ENCODE measurements around the gene SERPINB1.
A peak's percentile ranks its signal among the peaks of the same experiment; 100 is the strongest.
"Not testable (repeated sequence)": the region's sequence is repeated elsewhere in the genome, so short reads cannot be mapped to it uniquely, and the experiment has no call there.

Gene SERPINB1

DNA sequence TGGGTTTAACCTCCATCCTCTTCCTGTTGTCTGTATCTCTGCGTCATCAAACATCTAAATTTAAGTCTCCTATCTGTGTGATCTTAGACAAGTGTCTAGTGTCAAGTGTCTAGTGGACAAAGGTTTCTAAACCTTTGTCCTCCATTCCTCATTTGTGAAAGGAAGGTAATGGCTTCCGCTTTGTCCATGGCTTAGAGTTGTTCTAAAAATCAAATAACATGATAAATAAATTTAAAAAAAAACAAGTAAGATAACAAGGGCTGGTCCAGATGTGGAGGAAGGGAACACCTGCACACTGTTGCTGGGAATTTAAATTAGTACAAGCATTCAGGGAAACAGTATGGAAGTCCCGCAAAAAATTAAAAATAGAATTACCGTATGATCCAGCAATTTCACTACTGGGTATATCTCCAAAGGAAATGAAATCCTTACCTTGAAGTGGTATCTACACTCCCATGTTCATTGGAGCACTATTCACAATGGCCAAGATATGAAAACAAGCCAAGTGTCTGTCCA, 17.6 kb upstream of the SERPINB1 start:
- no peak for DNase-seq (ENCODE audit: low read depth)
- no peak overlapping the region for H3K4me3 ChIP-seq (ENCODE audit: low read depth, low read length)

DNA sequence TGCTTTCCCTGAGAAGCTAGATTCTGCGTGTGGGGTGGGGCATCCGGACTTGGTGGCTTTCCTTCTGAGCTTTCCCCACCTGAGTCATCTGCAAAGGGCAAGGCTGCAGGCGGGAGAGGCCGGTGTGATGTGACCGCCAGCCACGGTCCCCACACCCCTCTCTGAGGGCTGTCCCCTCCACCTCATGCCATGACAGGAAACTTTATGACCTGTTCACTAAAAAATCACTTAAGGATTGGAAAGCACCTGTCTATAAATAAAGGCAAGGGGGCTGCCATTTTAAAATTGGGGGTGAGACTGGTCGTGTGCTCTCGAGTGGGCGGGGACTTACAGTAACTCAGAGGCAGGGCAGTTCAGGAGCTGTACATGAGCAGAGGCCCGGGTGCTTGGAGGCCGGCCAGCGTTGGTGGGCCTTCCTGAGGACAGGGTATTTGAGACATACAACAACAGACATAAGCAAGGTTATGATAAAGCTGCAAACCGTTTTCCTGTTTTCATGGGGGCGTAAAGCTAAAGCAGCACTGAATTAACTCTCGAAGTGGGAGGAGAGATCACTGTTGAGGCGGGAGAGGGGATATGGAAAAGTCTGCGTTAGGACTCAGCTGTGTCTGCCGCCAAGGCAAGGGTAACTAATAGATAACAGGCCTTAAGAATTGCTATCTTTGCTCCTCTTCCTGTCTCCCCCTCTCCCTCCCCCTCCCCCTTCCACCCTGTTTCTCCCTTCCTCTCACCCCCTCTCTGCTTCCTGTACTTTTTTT, 16.1 kb upstream of the SERPINB1 start:
- TF ChIP-seq, protein P1, sequence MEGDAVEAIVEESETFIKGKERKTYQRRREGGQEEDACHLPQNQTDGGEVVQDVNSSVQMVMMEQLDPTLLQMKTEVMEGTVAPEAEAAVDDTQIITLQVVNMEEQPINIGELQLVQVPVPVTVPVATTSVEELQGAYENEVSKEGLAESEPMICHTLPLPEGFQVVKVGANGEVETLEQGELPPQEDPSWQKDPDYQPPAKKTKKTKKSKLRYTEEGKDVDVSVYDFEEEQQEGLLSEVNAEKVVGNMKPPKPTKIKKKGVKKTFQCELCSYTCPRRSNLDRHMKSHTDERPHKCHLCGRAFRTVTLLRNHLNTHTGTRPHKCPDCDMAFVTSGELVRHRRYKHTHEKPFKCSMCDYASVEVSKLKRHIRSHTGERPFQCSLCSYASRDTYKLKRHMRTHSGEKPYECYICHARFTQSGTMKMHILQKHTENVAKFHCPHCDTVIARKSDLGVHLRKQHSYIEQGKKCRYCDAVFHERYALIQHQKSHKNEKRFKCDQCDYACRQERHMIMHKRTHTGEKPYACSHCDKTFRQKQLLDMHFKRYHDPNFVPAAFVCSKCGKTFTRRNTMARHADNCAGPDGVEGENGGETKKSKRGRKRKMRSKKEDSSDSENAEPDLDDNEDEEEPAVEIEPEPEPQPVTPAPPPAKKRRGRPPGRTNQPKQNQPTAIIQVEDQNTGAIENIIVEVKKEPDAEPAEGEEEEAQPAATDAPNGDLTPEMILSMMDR (conservative IDR thresholded peaks at IDR 0.05; ENCODE audit: low read depth, low read length) = no peak
- peak; percentile 92 for DNase-seq (ENCODE audit: low read depth)
- H3K4me3 ChIP-seq (ENCODE audit: low read depth, low read length) = no peak overlapping the region

More for the DNA sequence above, 17.6 kb upstream of the SERPINB1 start:
- TF ChIP-seq, protein P1 (conservative IDR thresholded peaks at IDR 0.05; ENCODE audit: low read depth, low read length) = no peak

DNA sequence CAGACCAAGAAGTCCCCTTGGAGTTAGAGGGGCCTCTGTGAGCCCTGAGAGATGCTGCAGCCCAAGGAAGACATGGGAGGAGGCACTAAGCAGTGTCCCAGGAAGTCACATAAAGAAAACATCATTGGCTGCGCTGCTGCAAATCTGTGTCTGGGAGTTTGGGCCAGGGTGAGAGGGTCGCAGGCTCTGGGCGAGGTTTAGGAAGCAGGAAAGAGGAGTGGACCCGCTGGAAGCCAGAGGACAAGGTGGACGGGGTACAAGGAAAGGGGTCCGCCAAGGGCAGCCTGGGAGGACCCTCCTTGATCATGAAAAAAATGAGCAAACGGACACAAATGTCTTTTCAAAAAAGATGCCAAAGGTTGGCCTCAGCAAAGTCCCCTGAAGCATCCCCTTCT, 15.5 kb upstream of the SERPINB1 start:
- H3K4me3 ChIP-seq (ENCODE audit: low read depth, low read length) = no peak overlapping the region
- TF ChIP-seq, protein P1 (conservative IDR thresholded peaks at IDR 0.05; ENCODE audit: low read depth, low read length) = no peak
- no peak for DNase-seq (ENCODE audit: low read depth)

DNA sequence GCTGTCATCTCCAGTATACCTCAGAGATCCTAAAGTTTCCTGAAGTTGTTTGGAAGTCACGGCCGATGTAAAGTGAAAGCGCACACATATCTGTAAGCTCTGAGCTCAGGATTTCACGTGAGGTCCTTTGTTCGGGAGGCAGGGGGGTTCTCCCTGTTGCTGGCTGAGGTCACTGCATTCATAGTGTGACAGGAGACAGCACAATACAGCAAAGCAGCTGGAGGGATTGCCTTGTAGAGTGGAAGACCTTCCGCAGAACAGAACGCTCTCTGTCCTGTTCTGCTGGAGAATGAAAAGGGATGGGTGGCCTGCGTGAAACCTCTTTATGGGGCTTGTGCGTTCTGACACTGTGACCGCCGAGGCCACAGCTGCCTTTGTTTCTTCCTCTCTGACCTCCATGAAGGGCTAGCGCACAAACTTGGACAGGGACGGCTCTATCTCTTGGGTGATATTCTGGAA, 13.4 kb upstream of the SERPINB1 start:
- peak; percentile 68 for DNase-seq (ENCODE audit: low read depth)
- H3K4me3 ChIP-seq (ENCODE audit: low read depth, low read length) = no peak overlapping the region

DNA sequence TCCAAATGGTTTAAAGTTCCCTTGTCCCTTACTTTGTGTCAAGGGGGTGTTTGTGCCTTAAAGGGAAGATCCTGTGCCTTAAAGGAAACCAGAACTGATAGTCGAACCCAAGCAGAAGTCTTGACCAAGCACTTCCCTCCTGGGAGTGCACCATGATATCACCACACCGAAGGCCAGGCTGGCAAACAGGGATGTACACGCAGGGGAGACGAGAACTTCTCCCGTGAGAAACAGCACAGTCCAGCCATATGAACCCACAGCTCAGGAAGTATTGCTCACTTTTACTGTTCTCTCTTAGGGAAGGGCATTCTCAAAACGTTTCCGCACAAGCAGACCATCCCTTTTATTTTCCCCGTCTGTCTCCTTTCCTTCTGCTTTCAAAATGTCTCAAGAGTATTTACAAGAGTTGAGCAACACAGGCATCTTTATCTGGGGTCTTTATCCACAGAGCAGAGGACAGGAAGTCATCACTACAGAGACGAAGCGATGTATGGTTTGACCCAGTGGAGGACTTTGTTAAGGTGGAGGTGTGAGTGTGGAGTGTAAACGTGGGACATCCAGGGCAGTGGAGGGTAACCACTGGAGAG, 12.8 kb upstream of the SERPINB1 start:
- TF ChIP-seq, protein P1 (conservative IDR thresholded peaks at IDR 0.05; ENCODE audit: low read depth, low read length) = peak; percentile 3
- no peak overlapping the region for H3K4me3 ChIP-seq (ENCODE audit: low read depth, low read length)
- DNase-seq (ENCODE audit: low read depth) = peak; percentile 62

More for the DNA sequence above, 13.4 kb upstream of the SERPINB1 start:
- TF ChIP-seq, protein P1 (conservative IDR thresholded peaks at IDR 0.05; ENCODE audit: low read depth, low read length) = no peak

DNA sequence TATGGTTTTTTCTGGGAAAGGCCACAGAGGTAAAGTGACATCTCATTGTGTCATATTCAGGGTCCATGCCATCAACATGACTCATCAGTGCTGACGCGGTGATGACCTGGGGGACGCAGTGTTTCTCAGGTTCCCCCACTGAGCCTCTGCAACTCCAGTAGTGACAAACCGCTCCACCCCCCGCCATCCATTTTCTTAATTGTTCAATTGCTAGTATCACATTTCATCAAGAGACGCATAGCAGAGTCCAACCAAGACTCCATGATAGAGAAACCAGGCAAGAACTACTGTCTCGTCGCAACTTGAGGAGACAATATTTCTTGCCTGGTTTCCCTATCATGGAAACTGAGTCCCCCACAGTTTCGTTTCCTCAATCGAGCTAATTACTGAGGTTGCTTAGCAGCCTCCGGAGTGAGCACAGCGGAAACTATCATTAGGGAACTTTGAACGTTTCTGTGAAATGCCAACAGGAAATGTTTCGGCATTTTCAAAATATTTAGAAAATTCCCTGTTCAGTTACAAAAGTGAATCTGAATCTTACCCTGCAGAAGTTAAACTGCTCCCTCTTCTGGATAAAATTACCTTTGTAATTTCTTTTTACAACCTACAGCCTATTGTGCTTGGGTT, 12.2 kb upstream of the SERPINB1 start:
- peak overlapping the region; percentile 53 for H3K4me3 ChIP-seq (ENCODE audit: low read depth, low read length)
- DNase-seq (ENCODE audit: low read depth) = peak; percentile 78
- TF ChIP-seq, protein P1 (conservative IDR thresholded peaks at IDR 0.05; ENCODE audit: low read depth, low read length) = peak; percentile 47

DNA sequence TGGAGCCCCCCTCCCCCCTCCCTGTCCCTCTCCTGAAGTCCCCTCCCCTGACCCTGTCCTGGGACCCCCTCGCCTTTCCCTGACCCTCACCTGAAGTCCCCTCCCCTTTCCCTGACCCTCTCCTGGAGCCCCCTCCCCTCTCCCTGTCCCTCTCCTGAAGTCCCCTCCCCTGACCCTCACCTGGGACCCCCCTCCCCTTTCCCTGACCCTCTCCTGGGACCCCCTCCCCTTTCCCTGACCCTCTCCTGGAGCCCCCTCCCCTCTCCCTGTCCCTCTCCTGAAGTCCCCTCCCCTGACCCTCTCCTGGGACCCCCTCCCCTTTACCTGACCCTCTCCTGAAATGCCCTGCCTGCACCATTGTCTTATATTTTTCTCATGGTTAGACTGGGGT, 11.7 kb upstream of the SERPINB1 start:
- peak overlapping the region; percentile 53 for H3K4me3 ChIP-seq (ENCODE audit: low read depth, low read length)
- not testable (repeated sequence) for DNase-seq (ENCODE audit: low read depth)

All from choroid plexus epithelial cell (primary cell).